BE2C (cell line): ENCODE measurements around the gene CHEK1.

Source experiments
- DNase-seq: peaks from one replicate; pipeline ENCODE4 v3.0.0-alpha.2; 2020
- H3K27me3 ChIP-seq: fragments of 250-450 bp; sonication (Bioruptor Pico); 2 replicates; pipeline ENCODE4 v1.5.1; 2020; ENCODE audit warnings: mild to moderate bottlenecking
- H3K36me3 ChIP-seq: fragments of 250-450 bp; sonication (Bioruptor Pico); 2 replicates; pipeline ENCODE4 v1.5.1; 2020; ENCODE audit warnings: mild to moderate bottlenecking
- H3K4me1 ChIP-seq: fragments of 250-450 bp; sonication (Bioruptor Pico); 2 replicates; pipeline ENCODE4 v1.5.1; 2020
- H3K4me3 ChIP-seq: 2 replicates; pipeline ENCODE4 v1.5.1; 2011; ENCODE audit warnings: low read depth, low read length
- H3K9me3 ChIP-seq: fragments of 250-450 bp; sonication (Bioruptor Pico); 2 replicates; pipeline ENCODE4 v1.5.1; 2020
- TF ChIP-seq, protein P1 (sequence below): IDR thresholded peaks from 2 replicates; pipeline ENCODE4 v1.5.1; 2012; ENCODE audit warnings: mild to moderate bottlenecking, low read depth, low read length

CHEK1 gene

GRCh38 chr11:125587480-125587879, 37.5 kb upstream of the CHEK1 start:
- no peak overlapping the region for H3K4me3 ChIP-seq
- no peaks in the 10 kb centered on the region for H3K4me1 ChIP-seq
- TF ChIP-seq, protein P1, sequence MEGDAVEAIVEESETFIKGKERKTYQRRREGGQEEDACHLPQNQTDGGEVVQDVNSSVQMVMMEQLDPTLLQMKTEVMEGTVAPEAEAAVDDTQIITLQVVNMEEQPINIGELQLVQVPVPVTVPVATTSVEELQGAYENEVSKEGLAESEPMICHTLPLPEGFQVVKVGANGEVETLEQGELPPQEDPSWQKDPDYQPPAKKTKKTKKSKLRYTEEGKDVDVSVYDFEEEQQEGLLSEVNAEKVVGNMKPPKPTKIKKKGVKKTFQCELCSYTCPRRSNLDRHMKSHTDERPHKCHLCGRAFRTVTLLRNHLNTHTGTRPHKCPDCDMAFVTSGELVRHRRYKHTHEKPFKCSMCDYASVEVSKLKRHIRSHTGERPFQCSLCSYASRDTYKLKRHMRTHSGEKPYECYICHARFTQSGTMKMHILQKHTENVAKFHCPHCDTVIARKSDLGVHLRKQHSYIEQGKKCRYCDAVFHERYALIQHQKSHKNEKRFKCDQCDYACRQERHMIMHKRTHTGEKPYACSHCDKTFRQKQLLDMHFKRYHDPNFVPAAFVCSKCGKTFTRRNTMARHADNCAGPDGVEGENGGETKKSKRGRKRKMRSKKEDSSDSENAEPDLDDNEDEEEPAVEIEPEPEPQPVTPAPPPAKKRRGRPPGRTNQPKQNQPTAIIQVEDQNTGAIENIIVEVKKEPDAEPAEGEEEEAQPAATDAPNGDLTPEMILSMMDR: no peak
- no peaks in the 10 kb centered on the region for H3K27me3 ChIP-seq
- H3K36me3 ChIP-seq: peaks cover 10% of the 10 kb centered on the region
- no peaks in the 10 kb centered on the region for H3K9me3 ChIP-seq
- no peak for DNase-seq

DNA sequence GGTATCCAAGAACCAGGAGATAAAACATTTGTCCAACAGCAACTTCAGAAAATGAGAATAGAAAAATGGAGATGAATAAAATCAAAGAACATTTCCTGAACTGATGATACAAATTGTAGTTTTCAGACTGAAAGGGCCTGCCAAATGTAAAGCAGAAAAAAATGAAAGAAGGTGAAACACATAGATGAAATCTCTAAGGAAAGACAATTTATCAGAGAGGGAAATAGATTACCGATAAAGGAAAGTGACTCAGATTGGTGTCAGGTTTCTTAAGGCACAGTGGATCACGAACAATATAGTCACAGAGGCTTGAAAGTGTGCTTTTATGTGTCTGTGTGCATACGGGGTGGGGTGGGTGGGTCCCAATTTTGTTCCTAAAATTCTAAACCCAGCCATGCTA, 36.5 kb upstream of the CHEK1 start:
- Histone ChIP-seq H3K27me3 (no peaks in the 10 kb centered on the region), H3K9me3 (no peaks in the 10 kb centered on the region), H3K4me1 (peaks cover under 1% of the 10 kb centered on the region; the same call in 1 of the 2 replicates), H3K36me3 (no peaks in the 10 kb centered on the region), H3K4me3 (no peak overlapping the region)
- no peak for DNase-seq
- TF ChIP-seq, protein P1: no peak

- Histone ChIP-seq H3K9me3 (no peaks in the 10 kb centered on the region), H3K4me3 (peak overlapping the region; percentile 88), H3K27me3 (no peaks in the 10 kb centered on the region), H3K36me3 (peaks cover 10% of the 10 kb centered on the region), H3K4me1 (peaks cover 3% of the 10 kb centered on the region; the same call in 1 of the 2 replicates)
- DNase-seq: peak; percentile 34
- TF ChIP-seq, protein P1: no peak
Measured at GRCh38 chr11:125591649-125592304, 33.2 kb upstream of the CHEK1 start.

- peaks cover 3% of the 10 kb centered on the region; the same call in 1 of the 2 replicates for H3K4me1 ChIP-seq
- TF ChIP-seq, protein P1: no peak
- DNase-seq: peak; percentile 98
Measured at GRCh38 chr11:125592305-125593113, 32.5 kb upstream of the CHEK1 start, which contains the start of gene STT3A. Gene STT3A, plus strand, starts transcription at chr11:125592852. Its CDS starts 3,064 bp downstream, at chr11:125595916.

GRCh38 chr11:125593114-125593820, 31.7 kb upstream of the CHEK1 start:
- Histone ChIP-seq H3K9me3 (no peaks in the 10 kb centered on the region), H3K27me3 (no peaks in the 10 kb centered on the region), H3K4me1 (peaks cover 3% of the 10 kb centered on the region; the same call in 1 of the 2 replicates), H3K36me3 (peaks cover 23% of the 10 kb centered on the region), H3K4me3 (peak overlapping the region; percentile 89)
- DNase-seq: no peak
- TF ChIP-seq, protein P1: no peak

More at GRCh38 chr11:125592305-125593113, 32.5 kb upstream of the CHEK1 start, which contains the start of gene STT3A:
- Histone ChIP-seq H3K36me3 (peaks cover 16% of the 10 kb centered on the region), H3K9me3 (no peaks in the 10 kb centered on the region), H3K4me3 (peak within 1 kb of the TSS; percentile 89), H3K27me3 (no peaks in the 10 kb centered on the region)
